H1 (cell line): Measurements from ENCODE around the gene TCEANC2. TPM values are rescaled to one million over a fixed set of nuclear protein-coding genes. Genes with fewer than 3 reads are reported as not detected.

ENCODE experiments used
- BACH1 ChIP-seq: IDR thresholded peaks from 2 replicates; pipeline ENCODE4 v1.6.1; 2012; ENCODE audit warnings: low read length, improper control_type of control experiment
- CHD7 ChIP-seq: fragments of 300-600 bp; sonication (generic); IDR thresholded peaks from 2 replicates; pipeline ENCODE4 v1.7.1; 2012; ENCODE audit warnings: low read length, moderate library complexity, mild to moderate bottlenecking, inconsistent platforms; ENCODE audit not compliant: insufficient replicate concordance
- EGR1 ChIP-seq: IDR thresholded peaks from 2 replicates; pipeline ENCODE4 v1.6.1; 2011; ENCODE audit warnings: low read depth, low read length, borderline replicate concordance
- GTF2F1 ChIP-seq: IDR thresholded peaks from 2 replicates; pipeline ENCODE4 v1.6.1; 2012; ENCODE audit warnings: low read depth, low read length, improper control_type of control experiment, borderline replicate concordance
- HDAC2 ChIP-seq, 2 experiments: fragments of 300-600 bp in 1 of 2; sonication (generic) in 1 of 2; IDR thresholded peaks; 2 replicates each; pipeline ENCODE4 v1.6.1; 2011 to 2012; ENCODE audit warnings: low read depth in 2 of 2, low read length in 2 of 2, mild to moderate bottlenecking in 2 of 2, moderate library complexity in 2 of 2, borderline replicate concordance in 1 of 2, inconsistent platforms in 1 of 2
- JUND ChIP-seq: IDR thresholded peaks from 2 replicates; pipeline ENCODE4 v1.6.1; 2011; ENCODE audit warnings: mild to moderate bottlenecking, improper control_type of control experiment, low read length
- KDM4A ChIP-seq: IDR thresholded peaks from one replicate; pipeline ENCODE4 v1.7.1; 2012; ENCODE audit warnings: low read depth, mild to moderate bottlenecking, moderate library complexity, low read length, inconsistent platforms; ENCODE audit not compliant: severe bottlenecking
- RAD21 ChIP-seq, 2 experiments: IDR thresholded peaks in 1 of 2; conservative IDR thresholded peaks in 1 of 2; 2 replicates each; pipeline ENCODE4 v1.6.1; 2011; ENCODE audit warnings: low read depth in 2 of 2, low read length in 2 of 2, improper control_type of control experiment in 1 of 2, inconsistent platforms in 1 of 2, mild to moderate bottlenecking in 1 of 2, moderate library complexity in 1 of 2
- RNF2 ChIP-seq: fragments of 200-900, 300-1000 bp; sonication (generic); IDR thresholded peaks from 2 replicates; pipeline ENCODE4 v1.7.1; 2016; ENCODE audit warnings: borderline replicate concordance, low read depth, mild to moderate bottlenecking, antibody characterized with exemption, low read length; ENCODE audit not compliant: poor library complexity, severe bottlenecking; ENCODE audit errors: missing control alignments
- SAP30 ChIP-seq: fragments of 300-600 bp; sonication (generic); IDR thresholded peaks from 2 replicates; pipeline ENCODE4 v1.7.1; 2012; ENCODE audit warnings: low read length, moderate library complexity, mild to moderate bottlenecking, inconsistent platforms; ENCODE audit not compliant: insufficient read depth, insufficient replicate concordance
- TAF1 ChIP-seq: IDR thresholded peaks from 2 replicates; pipeline ENCODE4 v1.6.1; 2011; ENCODE audit warnings: mild to moderate bottlenecking, low read depth, low read length
- polyA plus RNA-seq, 7 experiments: library from polyadenylated mRNA; depleted of rRNA in 3 of 7; stranded (reverse) in 5 of 7; unstranded in 2 of 7; fragments of >200 nt in 5 of 7; fragments of 200-250 nt in 2 of 7; gene quantifications; 1 replicate in 5 of 7; 2 replicates in 1 of 7; 4 replicates in 1 of 7; pipeline versions ENCODE4 v1.2.1 to v1.2.3, GENCODE V29; 2011 to 2013; ENCODE audit warnings: missing spikeins in 2 of 7, mixed read lengths in 2 of 7
- total RNA-seq: library from RNA; stranded (reverse); fragmentation: NEBNext Ultra II Directional; extraction: Animal tissue kit (Norgen Biotek cat#: 25700); gene quantifications from 2 replicates; pipeline ENCODE4 v1.2.1, GENCODE V29; 2021

Gene TCEANC2
- total and polyA plus RNA-seq, 2 of the 8 experiments (the other 6 are each of a cell fraction or from before 2014, with no cell fraction given): 4.2 to 8.2 TPM

DNA sequence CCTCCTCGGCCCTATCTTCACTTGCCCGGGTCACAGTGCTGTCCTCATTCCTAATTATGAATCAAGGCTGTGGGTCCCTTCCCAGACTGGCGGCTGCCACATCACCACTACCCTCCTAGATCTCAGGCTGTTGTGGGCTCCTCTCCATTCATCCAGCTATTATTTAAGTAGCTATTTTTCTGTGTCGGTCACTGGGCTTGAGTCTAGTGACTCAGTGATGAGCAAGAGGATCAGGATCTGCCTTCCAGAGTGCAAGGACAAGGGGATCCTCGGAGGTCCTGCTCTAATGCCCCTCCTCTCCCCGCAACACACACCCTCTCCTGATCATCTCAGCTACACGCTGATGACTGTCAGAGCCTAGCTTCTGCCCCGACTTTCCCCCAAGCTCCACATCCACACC is 65.3 kb downstream of the TCEANC2 start (continued):
- no peak for TF ChIP-seq CHD7
- no peak for TF ChIP-seq SAP30
- TF ChIP-seq HDAC2 (IDR thresholded peaks at IDR 0.05; ENCODE audit: borderline replicate concordance in 1 of 2, low read depth in 2 of 2, low read length in 2 of 2): no peak
- no peak for TF ChIP-seq EGR1
- TF ChIP-seq JUND: no peak
- TF ChIP-seq BACH1: no peak
- TF ChIP-seq RAD21 (IDR thresholded peaks at IDR 0.05 in 1 of 2, conservative IDR thresholded peaks at IDR 0.05 in 1 of 2; ENCODE audit: low read depth in 2 of 2, low read length in 2 of 2): no peak
- TF ChIP-seq GTF2F1: no peak
- TF ChIP-seq KDM4A: no peak
- no peak for TF ChIP-seq RNF2
- no peak for TF ChIP-seq TAF1
